Caco-2 (cell line): ENCODE results near the gene GGT5. TPM values are rescaled to one million over a fixed set of nuclear protein-coding genes. Genes with fewer than 3 reads are reported as not detected.

Experiments used
- BruUV-seq: library from RNA; stranded (reverse); fragments of 400-500 nt; replicated peaks from 2 replicates; lab custom pipeline; 2021; lab: Mats Ljungman, UMichigan
- CTCF ChIA-PET: fragments of 300-600 bp; sonication (Branson Sonifier 250); formaldehyde crosslinking; loops from one replicate; lab custom pipeline; 2022; ENCODE audit warnings: antibody characterized with exemption; lab: Charles Lee
- POLR2A ChIA-PET: fragments of 300-600 bp; sonication (Branson Sonifier 250); formaldehyde crosslinking; loops from one replicate; lab custom pipeline; 2022; ENCODE audit warnings: antibody characterized with exemption; lab: Charles Lee
- DNase-seq, 2 experiments: peaks; one replicate each; pipeline versions ENCODE4 v3.0.0 to v3.0.0-alpha.2; 2020 to 2022
- H3K27me3 ChIP-seq: replicated peaks from 2 replicates; pipeline ENCODE4 v1.6.0; 2011; ENCODE audit warnings: low read length; ENCODE audit not compliant: control insufficient read depth, insufficient read depth
- H3K36me3 ChIP-seq: 2 replicates; pipeline ENCODE4 v1.5.1; 2011; ENCODE audit warnings: low read length; ENCODE audit not compliant: control insufficient read depth, insufficient read depth
- H3K4me1 ChIP-seq: fragments of 250-450 bp; sonication (Bioruptor Pico); 2 replicates; pipeline ENCODE4 v1.5.1; 2020; ENCODE audit warnings: mild to moderate bottlenecking
- H3K4me3 ChIP-seq: 2 replicates; pipeline ENCODE4 v1.5.1; 2011; ENCODE audit warnings: low read depth, mild to moderate bottlenecking, control low read depth, low read length
- H3K9me3 ChIP-seq: fragments of 250-450 bp; sonication (Bioruptor Pico); 2 replicates; pipeline ENCODE4 v1.5.1; 2020; ENCODE audit warnings: mild to moderate bottlenecking, moderate library complexity
- H3K27ac Mint-ChIP-seq: one replicate; pipeline ENCODE4 v1.8.0; 2022; ENCODE audit warnings: mixed read lengths; ENCODE audit not compliant: unreplicated experiment
- H3K27me3 Mint-ChIP-seq: one replicate; pipeline ENCODE4 v1.8.0; 2022; ENCODE audit warnings: mixed read lengths; ENCODE audit not compliant: insufficient read depth, unreplicated experiment
- H3K36me3 Mint-ChIP-seq: one replicate; pipeline ENCODE4 v1.8.0; 2022; ENCODE audit warnings: mild to moderate bottlenecking, mixed read lengths; ENCODE audit not compliant: insufficient read depth, unreplicated experiment
- H3K4me1 Mint-ChIP-seq: one replicate; pipeline ENCODE4 v1.8.0; 2022; ENCODE audit warnings: low read depth, mixed read lengths; ENCODE audit not compliant: unreplicated experiment
- H3K4me3 Mint-ChIP-seq: one replicate; pipeline ENCODE4 v1.8.0; 2022; ENCODE audit warnings: mild to moderate bottlenecking, moderate library complexity, mixed read lengths; ENCODE audit not compliant: unreplicated experiment
- H3K9me3 Mint-ChIP-seq: one replicate; pipeline ENCODE4 v1.8.0; 2022; ENCODE audit warnings: mixed read lengths; ENCODE audit not compliant: unreplicated experiment
- intact Hi-C: fragments of 100-400 bp; cut with micrococcal nuclease; formaldehyde crosslinking; loops from one replicate; pipeline ENCODE4 v1.10.0; 2022; ENCODE audit not compliant: unreplicated experiment
- total RNA-seq: library from RNA; stranded (reverse); gene quantifications from 2 replicates; pipeline ENCODE4 v1.2.3, GENCODE V29; 2022
- TF ChIP-seq, protein P1 (sequence below), 2 experiments: fragments of 200-600 bp in 1 of 2; IDR thresholded peaks; 1 replicate in 1 of 2; 2 replicates in 1 of 2; pipeline versions ENCODE4 v1.5.1 to v1.8.0; 2011 to 2022; ENCODE audit warnings: antibody characterized with exemption in 1 of 2, control low read depth in 1 of 2, inconsistent platforms in 1 of 2, low read depth in 1 of 2, low read length in 1 of 2, mild to moderate bottlenecking in 1 of 2, moderate library complexity in 1 of 2; ENCODE audit not compliant: insufficient read depth in 1 of 2, severe bottlenecking in 1 of 2, unreplicated experiment in 1 of 2

GGT5 gene
- total RNA-seq, 1 experiment from 2014 or later = 0.66 TPM

DNA sequence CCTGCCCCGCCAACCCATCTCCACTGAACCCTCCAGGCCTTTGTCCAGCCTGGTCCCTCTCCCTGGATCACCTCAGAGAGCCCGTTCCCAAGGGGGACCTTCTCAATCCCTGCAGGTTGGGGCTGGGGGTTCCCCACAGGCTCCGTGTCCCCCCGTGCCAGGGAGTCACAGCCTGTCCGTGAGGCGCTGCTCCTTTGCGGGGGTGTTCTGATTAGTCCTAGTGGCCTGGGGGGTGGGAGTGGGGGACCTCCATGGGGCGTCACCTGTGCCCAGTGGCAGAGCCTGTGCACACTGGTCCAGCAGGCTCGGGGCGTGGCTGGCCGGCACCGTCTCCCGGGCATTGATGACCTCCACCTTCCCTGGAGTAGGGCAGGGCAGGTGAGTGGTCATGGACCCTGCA lies 11.6 kb downstream of the GGT5 start:
- no peaks in the 10 kb centered on the region for H3K27me3 ChIP-seq
- no TSS peak for BruUV-seq
- Mint-ChIP-seq H3K4me3 (no peak overlapping the region), H3K4me1 (peaks cover 6% of the 10 kb centered on the region), H3K9me3 (no peaks in the 10 kb centered on the region), H3K36me3 (no peaks in the 10 kb centered on the region), H3K27ac (no peak overlapping the region), H3K27me3 (no peaks in the 10 kb centered on the region)
- TF ChIP-seq, protein P1, sequence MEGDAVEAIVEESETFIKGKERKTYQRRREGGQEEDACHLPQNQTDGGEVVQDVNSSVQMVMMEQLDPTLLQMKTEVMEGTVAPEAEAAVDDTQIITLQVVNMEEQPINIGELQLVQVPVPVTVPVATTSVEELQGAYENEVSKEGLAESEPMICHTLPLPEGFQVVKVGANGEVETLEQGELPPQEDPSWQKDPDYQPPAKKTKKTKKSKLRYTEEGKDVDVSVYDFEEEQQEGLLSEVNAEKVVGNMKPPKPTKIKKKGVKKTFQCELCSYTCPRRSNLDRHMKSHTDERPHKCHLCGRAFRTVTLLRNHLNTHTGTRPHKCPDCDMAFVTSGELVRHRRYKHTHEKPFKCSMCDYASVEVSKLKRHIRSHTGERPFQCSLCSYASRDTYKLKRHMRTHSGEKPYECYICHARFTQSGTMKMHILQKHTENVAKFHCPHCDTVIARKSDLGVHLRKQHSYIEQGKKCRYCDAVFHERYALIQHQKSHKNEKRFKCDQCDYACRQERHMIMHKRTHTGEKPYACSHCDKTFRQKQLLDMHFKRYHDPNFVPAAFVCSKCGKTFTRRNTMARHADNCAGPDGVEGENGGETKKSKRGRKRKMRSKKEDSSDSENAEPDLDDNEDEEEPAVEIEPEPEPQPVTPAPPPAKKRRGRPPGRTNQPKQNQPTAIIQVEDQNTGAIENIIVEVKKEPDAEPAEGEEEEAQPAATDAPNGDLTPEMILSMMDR (IDR thresholded peaks at IDR 0.05; ENCODE audit: insufficient read depth in 1 of 2, low read depth in 1 of 2, low read length in 1 of 2, severe bottlenecking in 1 of 2, unreplicated experiment in 1 of 2) = no peak
- H3K4me3 ChIP-seq = no peak overlapping the region
- POLR2A ChIA-PET = no interaction called here
- H3K4me1 ChIP-seq = no peaks in the 10 kb centered on the region
- H3K36me3 ChIP-seq = no peaks in the 10 kb centered on the region
- CTCF ChIA-PET = interaction anchor here (1.4 kb wide), 1 partner anchor 43 kb away, joined by 3 read pairs; no protein-coding TSS in a partner anchor
- DNase-seq = no peak
- no peaks in the 10 kb centered on the region for H3K9me3 ChIP-seq
- intact Hi-C loops = no loop called here

DNA sequence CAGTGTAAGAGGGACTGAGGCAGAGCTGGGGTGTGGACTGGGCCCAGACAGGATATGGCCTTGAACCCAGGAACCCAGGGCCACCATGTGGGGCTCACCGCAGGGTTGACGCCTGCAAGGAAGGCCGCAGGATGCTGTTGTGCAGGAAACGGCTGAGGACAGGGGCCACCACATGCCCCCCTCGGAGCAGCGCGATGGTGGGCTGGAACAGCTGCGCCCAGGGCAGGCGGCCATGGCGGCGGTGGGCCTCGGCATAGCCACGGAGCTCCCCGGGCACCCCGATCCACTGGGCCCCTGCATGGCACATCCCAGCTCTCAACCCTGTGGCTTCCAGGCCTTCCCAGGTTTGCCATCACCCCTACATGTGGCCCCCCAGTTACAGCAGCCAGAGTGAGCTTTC lies 12.2 kb downstream of the GGT5 start:
- Histone ChIP-seq H3K27me3 (no peaks in the 10 kb centered on the region), H3K9me3 (no peaks in the 10 kb centered on the region), H3K36me3 (no peaks in the 10 kb centered on the region), H3K4me3 (no peak overlapping the region), H3K4me1 (no peaks in the 10 kb centered on the region)
- H3K36me3 Mint-ChIP-seq = no peaks in the 10 kb centered on the region
- intact Hi-C loops = no loop called here
- TF ChIP-seq, protein P1 (IDR thresholded peaks at IDR 0.05; ENCODE audit: insufficient read depth in 1 of 2, low read depth in 1 of 2, low read length in 1 of 2, severe bottlenecking in 1 of 2, unreplicated experiment in 1 of 2) = no peak
- ChIA-PET POLR2A (no interaction called here), CTCF (interaction anchor here (1.4 kb wide), 1 partner anchor 43 kb away, joined by 3 read pairs; no protein-coding TSS in a partner anchor)
- peaks cover 3% of the 10 kb centered on the region for H3K9me3 Mint-ChIP-seq
- DNase-seq = no peak
- H3K27ac Mint-ChIP-seq = no peak overlapping the region
- no TSS peak for BruUV-seq
- H3K4me3 Mint-ChIP-seq = no peak overlapping the region
- H3K4me1 Mint-ChIP-seq = peaks cover 6% of the 10 kb centered on the region
- no peaks in the 10 kb centered on the region for H3K27me3 Mint-ChIP-seq

DNA sequence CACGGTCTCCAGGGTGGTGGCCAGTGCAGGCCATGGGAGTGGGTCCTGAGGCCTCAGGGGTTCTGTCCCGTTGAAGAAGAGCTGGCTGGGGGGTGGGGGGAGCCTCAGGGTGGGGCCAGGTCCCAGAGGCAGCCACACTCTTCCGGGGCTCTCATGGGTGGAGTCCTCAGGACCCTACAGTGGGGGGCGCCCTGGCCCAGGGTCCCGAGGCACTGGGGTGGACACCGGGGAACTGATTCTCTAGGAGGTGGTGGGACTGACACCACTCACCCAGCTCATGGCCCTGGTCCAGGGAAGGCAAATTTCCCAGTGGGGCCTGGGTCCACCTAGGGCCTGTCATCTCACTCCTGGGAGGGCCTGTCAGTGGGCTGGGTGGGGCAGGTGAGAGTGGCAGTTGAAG lies 12.8 kb downstream of the GGT5 start:
- no peaks in the 10 kb centered on the region for H3K4me1 ChIP-seq
- no peak overlapping the region for H3K4me3 ChIP-seq
- H3K4me3 Mint-ChIP-seq = no peak overlapping the region
- POLR2A ChIA-PET = no interaction called here
- H3K9me3 ChIP-seq = no peaks in the 10 kb centered on the region
- DNase-seq = no peak
- intact Hi-C loops = no loop called here
- BruUV-seq = no TSS peak
- H3K27me3 Mint-ChIP-seq = no peaks in the 10 kb centered on the region
- H3K27ac Mint-ChIP-seq = no peak overlapping the region
- CTCF ChIA-PET = interaction anchor here (1.4 kb wide), 1 partner anchor 42 kb away, joined by 3 read pairs; no protein-coding TSS in a partner anchor
- no peaks in the 10 kb centered on the region for H3K36me3 Mint-ChIP-seq
- H3K4me1 Mint-ChIP-seq = peaks cover 6% of the 10 kb centered on the region
- TF ChIP-seq, protein P1 (IDR thresholded peaks at IDR 0.05; ENCODE audit: insufficient read depth in 1 of 2, low read depth in 1 of 2, low read length in 1 of 2, severe bottlenecking in 1 of 2, unreplicated experiment in 1 of 2) = no peak
- no peaks in the 10 kb centered on the region for H3K27me3 ChIP-seq
- no peaks in the 10 kb centered on the region for H3K36me3 ChIP-seq
- H3K9me3 Mint-ChIP-seq = peaks cover 9% of the 10 kb centered on the region
